H1 (cell line): ENCODE measurements around the gene HTRA2. TPM values are rescaled to one million over a fixed set of nuclear protein-coding genes. Genes with fewer than 3 reads are reported as not detected.

Source experiments
- CTCF ChIA-PET: fragments of 300-600 bp; sonication (Branson Sonifier 250); formaldehyde crosslinking; loops from one replicate; lab custom pipeline; 2021; ENCODE audit not compliant: partially characterized antibody; lab: Charles Lee
- POLR2A ChIA-PET: fragments of 300-600 bp; sonication (Branson Sonifier 250); formaldehyde crosslinking; loops from one replicate; lab custom pipeline; 2021; ENCODE audit warnings: inconsistent platforms; ENCODE audit not compliant: partially characterized antibody; lab: Charles Lee
- DNase-seq, 2 experiments: peaks; one replicate each; pipeline versions ENCODE4 v3.0.0 to v3.0.0-alpha.2; 2010 to 2022; ENCODE audit warnings: low spot score in 2 of 2, low read depth in 1 of 2, mixed read lengths in 1 of 2
- FAIRE-seq: peaks from 2 replicates; lab custom pipeline; 2011; peaks lifted over from hg19 to GRCh38; lab: Jason Lieb, UNC
- H2AFZ ChIP-seq: 2 replicates; pipeline ENCODE4 v1.8.1; 2012; ENCODE audit warnings: low read length, inconsistent platforms
- H2AK5ac ChIP-seq: 2 replicates; pipeline ENCODE4 v1.6.1; 2013; ENCODE audit warnings: low read depth, low read length
- H2BK120ac ChIP-seq: replicated peaks from 2 replicates; pipeline ENCODE3; 2013; ENCODE audit warnings: low read depth, low read length, inconsistent platforms
- H2BK12ac ChIP-seq: 2 replicates; pipeline ENCODE4 v1.6.1; 2013; ENCODE audit warnings: low read depth, low read length
- H2BK15ac ChIP-seq: 2 replicates; pipeline ENCODE4 v1.6.1; 2013; ENCODE audit warnings: low read length
- H2BK20ac ChIP-seq: 2 replicates; pipeline ENCODE4 v1.6.1; 2013; ENCODE audit warnings: low read length
- H2BK5ac ChIP-seq: 2 replicates; pipeline ENCODE4 v1.6.1; 2013; ENCODE audit warnings: low read depth, low read length
- H3K14ac ChIP-seq: 2 replicates; pipeline ENCODE4 v1.6.1; 2013; ENCODE audit warnings: inconsistent platforms; ENCODE audit not compliant: insufficient read length
- H3K18ac ChIP-seq: 2 replicates; pipeline ENCODE4 v1.6.1; 2013; ENCODE audit warnings: low read length; ENCODE audit errors: extremely low read depth
- H3K23ac ChIP-seq: 2 replicates; pipeline ENCODE4 v1.6.1; 2013; ENCODE audit warnings: inconsistent platforms; ENCODE audit not compliant: insufficient read length
- H3K23me2 ChIP-seq: 2 replicates; pipeline ENCODE4 v1.6.1; 2013; ENCODE audit warnings: low read depth, low read length
- H3K27ac ChIP-seq: 2 replicates; pipeline ENCODE4 v1.6.1; 2011; ENCODE audit warnings: low read depth, low read length, inconsistent platforms
- H3K27me3 ChIP-seq, 4 experiments: replicated peaks in 1 of 4; 1 replicate in 1 of 4; 2 replicates in 3 of 4; pipeline versions ENCODE4 v1.6.1 to v1.8.1; 2011 to 2013; ENCODE audit warnings: low read length in 3 of 4, mild to moderate bottlenecking in 3 of 4, inconsistent platforms in 2 of 4, mixed read lengths in 2 of 4, moderate library complexity in 1 of 4; ENCODE audit not compliant: control insufficient read depth in 3 of 4, insufficient read depth in 3 of 4; ENCODE audit errors: extremely low read depth in 1 of 4
- H3K36me3 ChIP-seq, 4 experiments: 2 replicates each; pipeline versions ENCODE4 v1.6.1 to v1.8.1; 2011 to 2013; ENCODE audit warnings: mild to moderate bottlenecking in 4 of 4, low read length in 3 of 4, moderate library complexity in 2 of 4, control low read depth in 1 of 4, inconsistent platforms in 1 of 4; ENCODE audit not compliant: insufficient read depth in 4 of 4, control insufficient read depth in 2 of 4
- H3K4ac ChIP-seq: replicated peaks from 2 replicates; pipeline ENCODE3; 2013; ENCODE audit warnings: low read length, low read depth, mixed read lengths, inconsistent platforms; ENCODE audit not compliant: insufficient read length
- H3K4me1 ChIP-seq, 4 experiments: replicated peaks in 1 of 4; 1 replicate in 1 of 4; 2 replicates in 3 of 4; pipeline versions ENCODE4 v1.6.1 to v1.8.1; 2011 to 2013; ENCODE audit warnings: low read length in 3 of 4, inconsistent platforms in 2 of 4, mixed read lengths in 1 of 4; ENCODE audit not compliant: insufficient read depth in 4 of 4, control insufficient read depth in 3 of 4
- H3K4me2 ChIP-seq, 2 experiments: 2 replicates each; pipeline versions ENCODE4 v1.6.1 to v1.8.1; 2011 to 2013; ENCODE audit warnings: low read depth in 2 of 2, low read length in 2 of 2, control low read depth in 1 of 2, inconsistent platforms in 1 of 2, mild to moderate bottlenecking in 1 of 2; ENCODE audit not compliant: insufficient read depth in 1 of 2
- H3K4me3 ChIP-seq, 4 experiments: fragments of 200-600, 300-600 bp in 1 of 4; sonication (generic), shearing (Covaris generic), sonication (Bioruptor Twin) in 1 of 4; 2 replicates each; pipeline versions ENCODE4 v1.5.1 to v1.8.1; 2011 to 2016; ENCODE audit warnings: low read length in 4 of 4, low read depth in 3 of 4, control low read depth in 2 of 4, inconsistent platforms in 2 of 4, mild to moderate bottlenecking in 2 of 4, mixed read lengths in 1 of 4, moderate library complexity in 1 of 4; ENCODE audit not compliant: insufficient read depth in 2 of 4; ENCODE audit errors: extremely low read depth in 1 of 4
- H3K56ac ChIP-seq: replicated peaks from 2 replicates; pipeline ENCODE3; 2013; ENCODE audit warnings: low read depth, mild to moderate bottlenecking, mixed read lengths, low read length, inconsistent platforms; ENCODE audit not compliant: insufficient read length
- H3K79me1 ChIP-seq: 2 replicates; pipeline ENCODE4 v1.6.1; 2013; ENCODE audit warnings: low read depth, low read length, control low read depth
- H3K79me2 ChIP-seq, 2 experiments: 2 replicates each; pipeline versions ENCODE4 v1.6.1 to v1.8.1; 2012 to 2013; ENCODE audit warnings: low read length in 2 of 2, mild to moderate bottlenecking in 2 of 2, inconsistent platforms in 1 of 2; ENCODE audit not compliant: insufficient read depth in 2 of 2, control insufficient read depth in 1 of 2
- H3K9ac ChIP-seq, 4 experiments: replicated peaks in 1 of 4; 1 replicate in 1 of 4; 2 replicates in 3 of 4; pipeline versions ENCODE4 v1.6.1 to v1.8.1; 2011 to 2013; ENCODE audit warnings: low read depth in 3 of 4, low read length in 3 of 4, control low read depth in 2 of 4, mild to moderate bottlenecking in 2 of 4, moderate library complexity in 2 of 4, inconsistent platforms in 1 of 4; ENCODE audit errors: extremely low read depth in 1 of 4
- H3K9me3 ChIP-seq, 2 experiments: 2 replicates each; pipeline versions ENCODE4 v1.6.1 to v1.8.1; 2012 to 2013; ENCODE audit warnings: mild to moderate bottlenecking in 2 of 2, moderate library complexity in 2 of 2, control low read depth in 1 of 2, inconsistent platforms in 1 of 2, low read depth in 1 of 2, low read length in 1 of 2, mixed read lengths in 1 of 2; ENCODE audit not compliant: insufficient read depth in 2 of 2
- H4K20me1 ChIP-seq, 2 experiments: replicated peaks in 1 of 2; 2 replicates each; pipeline versions ENCODE3 to v1.8.1; 2011 to 2013; ENCODE audit warnings: inconsistent platforms in 2 of 2, low read length in 2 of 2, mild to moderate bottlenecking in 1 of 2; ENCODE audit not compliant: insufficient read depth in 2 of 2, control insufficient read depth in 1 of 2
- H4K5ac ChIP-seq: 2 replicates; pipeline ENCODE4 v1.6.1; 2013; ENCODE audit warnings: low read length, low read depth, mixed read lengths, inconsistent platforms; ENCODE audit not compliant: insufficient read length
- H4K8ac ChIP-seq: 2 replicates; pipeline ENCODE4 v1.8.0; 2013; ENCODE audit warnings: mild to moderate bottlenecking, moderate library complexity, low read length, inconsistent platforms; ENCODE audit not compliant: insufficient read depth; ENCODE audit errors: extremely low read depth
- H4K91ac ChIP-seq: replicated peaks from 2 replicates; pipeline ENCODE3; 2013; ENCODE audit warnings: low read length, mixed read lengths, inconsistent platforms; ENCODE audit not compliant: insufficient read length
- JUN ChIP-seq: IDR thresholded peaks from 2 replicates; pipeline ENCODE4 v1.6.1; 2011; ENCODE audit warnings: low read depth, mild to moderate bottlenecking, improper control_type of control experiment, low read length
- KDM5A ChIP-seq: fragments of 200-600 bp; IDR thresholded peaks from 2 replicates; pipeline ENCODE4 v1.7.1; 2012; ENCODE audit warnings: mild to moderate bottlenecking, low read length, inconsistent platforms, mixed read lengths
- RNF2 ChIP-seq: fragments of 200-900, 300-1000 bp; sonication (generic); IDR thresholded peaks from 2 replicates; pipeline ENCODE4 v1.7.1; 2016; ENCODE audit warnings: borderline replicate concordance, low read depth, mild to moderate bottlenecking, antibody characterized with exemption, low read length; ENCODE audit not compliant: poor library complexity, severe bottlenecking; ENCODE audit errors: missing control alignments
- TAF1 ChIP-seq: IDR thresholded peaks from 2 replicates; pipeline ENCODE4 v1.6.1; 2011; ENCODE audit warnings: mild to moderate bottlenecking, low read depth, low read length
- WGBS, 2 experiments: shearing (Covaris generic) in 1 of 2; methylation state at CpG; one replicate each; pipeline versions ENCODE4 v1.1.6 to v1.1.7; 2013 to 2015; ENCODE audit warnings: low lambda C conversion rate in 2 of 2, mixed read lengths in 2 of 2, inconsistent platforms in 1 of 2, low coverage in 1 of 2, missing lambda C conversion rate in 1 of 2; ENCODE audit not compliant: insufficient replicate concordance in 2 of 2, insufficient coverage in 1 of 2, insufficient read length in 1 of 2; ENCODE audit errors: extremely low coverage in 1 of 2, missing lambda C conversion rate in 1 of 2; 5-methylcytosine and 5-hydroxymethylcytosine counted together
- polyA plus RNA-seq, 7 experiments: library from polyadenylated mRNA; depleted of rRNA in 3 of 7; stranded (reverse) in 5 of 7; unstranded in 2 of 7; fragments of >200 nt in 5 of 7; fragments of 200-250 nt in 2 of 7; gene quantifications; 1 replicate in 5 of 7; 2 replicates in 1 of 7; 4 replicates in 1 of 7; pipeline versions ENCODE4 v1.2.1 to v1.2.3, GENCODE V29; 2011 to 2013; ENCODE audit warnings: missing spikeins in 2 of 7, mixed read lengths in 2 of 7
- total RNA-seq: library from RNA; stranded (reverse); fragmentation: NEBNext Ultra II Directional; extraction: Animal tissue kit (Norgen Biotek cat#: 25700); gene quantifications from 2 replicates; pipeline ENCODE4 v1.2.1, GENCODE V29; 2021

Gene HTRA2
- total and polyA plus RNA-seq, 2 of the 8 experiments (the other 6 are each of a cell fraction or from before 2014, with no cell fraction given), result 21.6 to 37.6 TPM

- H4K91ac ChIP-seq, result no peak overlapping the region
- H3K4ac ChIP-seq, result no peak overlapping the region
- H4K20me1 ChIP-seq, result no peaks in the 10 kb centered on the region
- no peak overlapping the region for H2AFZ ChIP-seq
- 0 out of 2 replicates have a peak, but pooled peaks cover 1% of the 10 kb centered on the region for H3K23me2 ChIP-seq
- H3K4me3 ChIP-seq, result no peak overlapping the region
- no peak overlapping the region for H2BK15ac ChIP-seq
- H3K4me2 ChIP-seq, result no peak overlapping the region
- no peak overlapping the region for H2BK120ac ChIP-seq
- no peak overlapping the region for H2BK5ac ChIP-seq
- H2BK20ac ChIP-seq, result no peak overlapping the region
- no peak overlapping the region for H2AK5ac ChIP-seq
- FAIRE-seq, result no peak
- 93% methylated on average over 4 of the region's 4 CpGs; no CpG with 5 or more reads in 1 of the 2 experiments for WGBS, 2 experiments
- no peaks in the 10 kb centered on the region for H3K27me3 ChIP-seq
- DNase-seq, result no peak
- H3K14ac ChIP-seq, result no peak overlapping the region
- no peak overlapping the region for H4K8ac ChIP-seq
- no peak overlapping the region for H3K23ac ChIP-seq
- no peak overlapping the region for H3K18ac ChIP-seq
- no peak overlapping the region for H3K9ac ChIP-seq
- TF ChIP-seq JUN, result no peak
- TF ChIP-seq KDM5A, result no peak
- no peak for TF ChIP-seq RNF2
- TF ChIP-seq TAF1, result no peak
- CTCF ChIA-PET, result interaction anchor here (0.8 to 10.0 kb wide), 8 partner anchors 8 to 241 kb away, joined by 3 to 158 read pairs (median 4); partner anchors contain the start of genes CCDC142 and TTC31
- H3K79me1 ChIP-seq, result no peaks in the 10 kb centered on the region
- H3K27ac ChIP-seq, result no peak overlapping the region
- H3K56ac ChIP-seq, result no peak overlapping the region
- H3K79me2 ChIP-seq, result no peaks in the 10 kb centered on the region
- H4K5ac ChIP-seq, result no peak overlapping the region
- POLR2A ChIA-PET, result interaction anchor here (1.1 kb wide), 1 partner anchor 69 kb away, joined by 4 read pairs; no protein-coding TSS in a partner anchor
- no peaks in the 10 kb centered on the region for H3K4me1 ChIP-seq
- H3K9me3 ChIP-seq, result no peaks in the 10 kb centered on the region
- H2BK12ac ChIP-seq, result no peak overlapping the region
- no peaks in the 10 kb centered on the region for H3K36me3 ChIP-seq
Observed at GRCh38 chr2:74575320-74575719, 45.6 kb downstream of the HTRA2 start.
